Central memory CD4-positive, alpha-beta T cell (primary cell): ENCODE measurements around the gene DNAJC16.

Experiments used
- DNase-seq: peaks from one replicate; pipeline ENCODE4 v3.0.0; 2022

The DNAJC16 gene

DNA sequence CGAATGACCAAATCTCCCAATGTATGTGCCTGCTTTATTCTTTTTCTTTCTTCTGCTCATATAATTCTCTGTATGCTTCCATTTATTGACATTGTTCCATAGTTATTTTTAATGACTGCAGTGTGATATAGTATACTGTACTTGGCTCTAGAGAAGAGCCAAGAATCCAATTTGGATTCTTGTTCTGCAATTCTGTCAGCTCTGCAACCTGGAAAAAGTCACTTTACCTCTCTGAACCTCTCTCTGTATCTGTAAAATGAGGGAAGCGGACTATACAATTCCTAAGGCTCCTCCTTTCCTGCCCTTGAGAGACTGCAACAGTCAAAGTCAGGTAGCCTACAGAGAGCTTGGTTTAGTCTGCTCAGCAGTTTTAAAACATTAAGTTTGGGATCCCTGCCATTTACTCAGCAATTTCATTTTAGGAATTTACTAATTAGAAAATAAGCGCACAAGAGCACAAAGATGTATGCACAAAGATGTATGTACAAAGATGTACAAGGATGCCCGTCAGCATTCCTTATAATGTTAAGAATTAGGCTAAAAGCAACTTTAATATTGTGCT, 14.7 kb downstream of the DNAJC16 start:
- no peak for DNase-seq

GRCh38 chr1:15542388-15543250, 16.0 kb downstream of the DNAJC16 start:
- no peak for DNase-seq

- no peak for DNase-seq
Observed at GRCh38 chr1:15543251-15543588, 16.6 kb downstream of the DNAJC16 start.

GRCh38 chr1:15543589-15544568, 17.2 kb downstream of the DNAJC16 start:
- no peak for DNase-seq

DNA sequence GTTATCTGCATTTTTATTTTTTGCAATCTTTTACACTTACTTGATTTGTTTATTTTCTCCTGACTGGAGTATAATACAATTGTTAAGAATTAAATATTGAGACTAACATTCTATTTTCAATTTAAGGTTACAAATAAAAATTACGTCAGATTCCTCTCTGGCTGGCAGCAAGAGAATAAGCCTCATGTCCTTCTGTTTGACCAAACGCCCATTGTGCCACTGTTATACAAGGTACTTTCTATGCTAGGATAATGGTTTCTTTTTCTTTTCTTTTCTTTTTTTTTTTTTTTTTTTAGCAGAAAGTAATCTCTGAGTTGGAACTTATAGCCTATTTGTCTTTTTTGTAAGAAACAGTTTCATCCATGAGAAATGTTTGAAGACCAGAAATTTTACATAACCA, 20.0 kb downstream of the DNAJC16 start:
- no peak for DNase-seq

DNA sequence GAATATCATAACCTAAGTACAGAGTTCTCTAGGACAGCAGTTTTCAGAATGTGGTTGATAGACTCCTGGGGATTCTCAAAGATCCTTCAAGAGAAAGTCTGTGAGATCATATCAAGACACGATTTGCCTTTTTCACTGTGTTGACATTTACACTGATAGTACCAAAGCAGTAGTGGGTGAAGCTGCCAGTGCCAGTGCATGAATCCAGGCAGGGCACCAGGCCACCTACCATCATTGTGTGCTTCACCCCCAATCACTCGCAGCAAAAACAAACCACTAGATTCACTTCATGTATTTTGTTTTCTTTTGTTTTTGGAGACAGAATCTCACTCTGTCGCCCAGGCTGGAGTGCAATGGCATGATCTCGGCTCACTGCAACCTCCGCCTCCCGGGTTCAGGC, 23.9 kb downstream of the DNAJC16 start:
- DNase-seq, result no peak

DNA sequence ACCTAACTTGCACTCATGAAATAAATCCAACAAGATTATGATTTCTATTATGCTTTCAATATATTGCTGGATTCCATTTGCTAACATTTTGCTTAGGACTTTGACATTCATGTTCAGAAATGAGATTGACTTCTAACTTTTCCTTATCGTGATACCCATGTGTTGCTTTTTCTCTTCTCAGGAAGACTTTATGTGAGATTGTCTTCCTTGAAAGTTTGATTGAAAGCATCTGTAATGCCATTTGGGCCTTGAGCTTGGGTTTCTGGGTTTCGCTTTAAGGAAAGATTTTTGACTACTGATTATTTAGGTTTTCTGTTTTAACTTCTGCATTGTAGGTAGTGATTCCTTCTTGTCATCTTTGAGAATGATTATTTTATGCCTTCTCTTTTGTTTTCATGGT, 30.4 kb downstream of the DNAJC16 start:
- no peak for DNase-seq

GRCh38 chr1:15557594-15557993, 30.9 kb downstream of the DNAJC16 start:
- DNase-seq, result no peak

- DNase-seq, result no peak
Observed at GRCh38 chr1:15558516-15558915, 31.9 kb downstream of the DNAJC16 start.

- no peak for DNase-seq
Observed at GRCh38 chr1:15559189-15559810, 32.7 kb downstream of the DNAJC16 start.

GRCh38 chr1:15568387-15569073, 41.9 kb downstream of the DNAJC16 start:
- DNase-seq, result no peak

GRCh38 chr1:15570861-15571260, 44.2 kb downstream of the DNAJC16 start:
- DNase-seq, result no peak

GRCh38 chr1:15571266-15571665, 44.6 kb downstream of the DNAJC16 start:
- DNase-seq, result no peak

GRCh38 chr1:15573477-15573876, 46.8 kb downstream of the DNAJC16 start:
- DNase-seq, result no peak

- DNase-seq, result no peak
Observed at GRCh38 chr1:15574741-15575140, 48.1 kb downstream of the DNAJC16 start.

DNA sequence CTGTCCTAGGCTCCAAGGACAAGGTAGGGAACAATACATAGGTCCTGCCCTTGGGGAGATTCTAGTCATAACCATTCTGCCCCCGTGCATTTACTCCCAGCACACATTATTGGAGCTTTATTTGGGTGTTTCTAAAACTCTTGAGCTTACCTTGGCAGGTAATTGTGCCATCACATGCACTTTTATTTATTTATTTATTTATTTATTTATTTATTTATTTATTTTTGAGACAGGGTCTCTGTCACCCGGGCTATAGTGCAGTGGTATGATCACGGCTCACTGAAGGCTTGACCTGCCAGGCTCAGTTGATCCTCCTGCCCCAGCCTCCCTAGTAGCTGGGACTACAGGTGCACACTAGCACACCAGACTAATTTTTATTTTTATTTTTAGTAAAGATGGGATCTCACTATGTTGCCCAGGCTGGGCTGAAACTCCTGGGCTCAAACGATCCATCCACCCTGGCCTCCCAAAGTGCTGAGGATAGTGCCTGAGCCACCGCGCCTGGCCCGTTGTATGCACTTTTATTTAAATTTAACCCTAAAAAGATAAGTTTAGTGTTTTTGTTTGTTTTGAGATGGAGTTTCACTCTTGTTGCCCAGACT, 49.0 kb downstream of the DNAJC16 start:
- no peak for DNase-seq

DNA sequence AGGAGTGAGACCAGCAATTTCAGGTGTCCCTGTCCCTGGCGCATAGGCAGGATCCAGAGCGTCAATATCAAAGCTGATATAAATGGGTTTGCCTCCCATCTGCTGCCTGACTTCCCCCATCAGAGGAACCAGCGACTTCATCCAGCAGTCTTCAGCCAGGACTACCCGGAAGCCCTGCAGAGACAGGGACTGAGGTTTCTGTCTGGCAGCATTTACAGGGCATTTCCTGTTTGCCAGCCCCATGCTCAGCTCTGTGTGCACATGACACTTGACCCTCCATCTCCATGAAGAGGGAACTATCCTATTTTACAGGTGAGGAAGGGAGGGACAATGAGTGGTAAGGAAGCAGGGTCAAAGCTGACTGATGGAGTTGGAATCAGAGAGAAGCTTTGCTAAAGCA, 51.0 kb downstream of the DNAJC16 start:
- DNase-seq, result peak; percentile 2

GRCh38 chr1:15578921-15579682, 52.5 kb downstream of the DNAJC16 start:
- DNase-seq, result peak; percentile 54

- DNase-seq, result no peak
Observed at GRCh38 chr1:15579683-15580047, 53.0 kb downstream of the DNAJC16 start.

DNA sequence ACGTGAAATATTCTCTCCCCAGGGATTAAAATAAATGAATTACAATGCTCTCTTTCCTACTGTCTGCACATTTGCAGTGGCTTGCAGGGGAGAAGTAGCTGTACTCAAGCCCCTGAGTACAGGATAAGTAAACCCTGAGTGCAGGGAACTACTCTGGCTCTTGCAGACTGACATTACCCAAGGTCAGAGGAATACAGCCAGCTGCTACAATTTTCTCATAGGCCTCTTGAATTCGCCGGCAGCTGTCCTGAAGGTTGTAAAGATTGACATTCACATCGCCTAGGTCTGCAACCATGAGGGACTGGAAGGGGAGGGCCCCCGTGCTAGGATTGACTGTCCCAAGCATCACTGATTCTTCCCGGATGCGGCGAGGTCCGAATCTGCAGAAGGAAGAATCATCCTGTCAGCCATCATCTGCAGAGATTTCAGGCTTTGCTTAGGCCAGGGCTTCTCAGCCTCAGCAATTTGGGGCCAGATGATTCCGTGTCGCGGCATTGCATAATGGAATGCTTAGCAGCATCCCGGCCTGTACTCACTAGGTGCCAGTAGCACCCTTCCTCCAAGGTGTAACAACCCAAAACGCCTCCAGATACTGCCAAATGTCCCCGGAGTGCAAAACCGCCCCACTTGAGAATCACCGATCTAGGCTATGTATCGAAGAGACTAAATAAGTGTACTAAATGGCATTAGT, 56.5 kb downstream of the DNAJC16 start:
- DNase-seq, result no peak
